Small intestine (tissue), 7 donors: ENCODE measurements around the gene RNLS. TPM values are rescaled to one million over a fixed set of nuclear protein-coding genes. Genes with fewer than 3 reads are reported as not detected.
A peak's percentile ranks its signal among the peaks of the same experiment; 100 is the strongest.

Experiments used
- DNase-seq, 2 donors: peaks; one replicate each; pipeline versions ENCODE4 v3.0.0 to v3.0.0-alpha.2; 2013
- FAIRE-seq: peaks from 2 replicates; lab custom pipeline; 2012; peaks lifted over from hg19 to GRCh38; lab: Jason Lieb, UNC
- H3K27ac ChIP-seq, 3 donors: one replicate each; pipeline ENCODE4 v1.5.1; 2013; ENCODE audit warnings: low read length in 2 of 3, mild to moderate bottlenecking in 2 of 3, control low read depth in 1 of 3, inconsistent platforms in 1 of 3, low read depth in 1 of 3, moderate library complexity in 1 of 3
- H3K27me3 ChIP-seq, 3 donors: one replicate each; pipeline ENCODE4 v1.6.1; 2013; ENCODE audit warnings: low read length in 3 of 3, inconsistent platforms in 1 of 3; ENCODE audit not compliant: control insufficient read depth in 3 of 3, insufficient read depth in 3 of 3
- H3K36me3 ChIP-seq, 3 donors: one replicate each; pipeline ENCODE4 v1.6.1; 2013; ENCODE audit warnings: low read length in 3 of 3, inconsistent platforms in 1 of 3, low read depth in 1 of 3, mild to moderate bottlenecking in 1 of 3, moderate library complexity in 1 of 3; ENCODE audit not compliant: control insufficient read depth in 3 of 3, insufficient read depth in 2 of 3
- H3K4me1 ChIP-seq, 3 donors: one replicate each; pipeline ENCODE4 v1.6.1; 2013; ENCODE audit warnings: low read length in 2 of 3, inconsistent platforms in 1 of 3, low read depth in 1 of 3, mild to moderate bottlenecking in 1 of 3, moderate library complexity in 1 of 3; ENCODE audit not compliant: control insufficient read depth in 3 of 3, insufficient read depth in 2 of 3
- H3K4me3 ChIP-seq, 3 donors: one replicate each; pipeline ENCODE4 v1.5.1; 2013; ENCODE audit warnings: low read length in 3 of 3, control low read depth in 1 of 3, inconsistent platforms in 1 of 3, low read depth in 1 of 3, mild to moderate bottlenecking in 1 of 3, moderate library complexity in 1 of 3
- H3K9me3 ChIP-seq, 2 donors: one replicate each; pipeline ENCODE4 v1.6.1; 2013; ENCODE audit warnings: low read depth in 1 of 2, low read length in 1 of 2; ENCODE audit not compliant: control insufficient read depth in 2 of 2, insufficient read depth in 1 of 2
- WGBS, 3 donors: extraction: QIAGEN DNeasy Blood & Tissue Kit; methylation state at CpG; one replicate each; pipeline ENCODE4 v1.1.7; 2013; 5-methylcytosine and 5-hydroxymethylcytosine counted together
- polyA plus RNA-seq, 4 donors: library from polyadenylated mRNA; stranded (reverse) in 3 of 4; unstranded in 1 of 4; fragments of 200-250 nt in 3 of 4; fragments of 120-200 nt in 1 of 4; gene quantifications; one replicate each; pipeline versions ENCODE4 v1.2.1 to v1.2.3, GENCODE V29; 2013
- donor health status: healthy with polysubstance abuse.
- donor health status: control.
- donor health status: control.
- donor health status: Bipolar disorder and iron deficiency.
- donor health status: healthy.

RNLS gene
- polyA plus RNA-seq, 4 donors = 8.6 to 24.0 (median 12.8) TPM

DNA sequence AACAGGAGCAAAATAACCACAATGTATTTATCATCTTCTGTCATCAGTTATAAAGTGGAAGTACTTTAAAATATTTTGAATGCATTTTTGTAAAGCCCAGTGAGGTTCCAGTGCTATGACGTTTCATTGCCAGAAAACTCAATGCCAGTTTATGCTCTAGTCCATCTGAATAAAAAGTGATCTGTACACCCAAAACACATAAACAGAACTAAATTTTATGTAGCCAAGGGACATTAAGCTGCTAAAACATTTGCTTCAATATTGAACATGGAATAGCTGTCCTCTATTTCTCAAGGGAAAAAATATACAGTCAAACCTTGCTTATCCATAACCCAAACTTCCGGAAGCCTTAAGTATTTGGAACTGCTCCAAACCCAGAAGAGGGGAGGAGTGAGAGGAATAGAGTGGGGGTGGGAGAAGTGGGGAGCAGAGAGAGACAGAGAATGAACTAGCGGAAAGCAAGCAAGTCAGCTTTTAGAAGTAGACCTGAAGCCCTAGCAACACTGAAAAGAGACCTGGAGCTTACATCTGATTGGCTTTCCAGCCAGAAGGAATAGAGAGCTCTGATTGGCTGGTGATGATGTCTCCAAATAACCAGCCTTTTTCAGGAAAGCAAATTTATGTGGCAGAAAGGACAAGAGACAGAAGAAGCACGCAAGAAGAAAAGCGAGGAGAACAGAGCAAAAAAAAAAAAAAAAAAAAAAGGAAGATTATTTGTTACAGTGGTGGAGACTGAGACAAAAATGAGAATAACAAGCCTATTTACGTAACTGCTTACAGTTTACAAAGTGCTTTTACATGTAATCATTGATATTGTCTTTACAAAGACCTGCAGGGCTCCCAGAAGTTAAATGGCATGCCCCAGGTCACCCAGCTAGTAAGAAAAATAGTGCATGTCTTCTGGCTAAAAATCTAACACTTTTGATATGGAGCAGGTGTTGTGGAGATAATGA, 196.0 kb downstream of the RNLS start:
- WGBS, 3 donors = 11 to 26% (median 23%) methylated on average over 6 of the region's 6 CpGs
- no peaks in the 10 kb centered on the region for H3K36me3 ChIP-seq
- FAIRE-seq (no peak), DNase-seq (peak; percentile 63 to 72)
- H3K4me1 ChIP-seq = peaks cover 8 to 36% (median 21%) of the 10 kb centered on the region in 3 donors
- no peaks in the 10 kb centered on the region for H3K9me3 ChIP-seq
- H3K27ac ChIP-seq = peak overlapping the region; percentile 73 to 91 (median 90)
- H3K27me3 ChIP-seq = no peaks in the 10 kb centered on the region
- peak overlapping the region in 1 of 3 donors; percentile 5 for H3K4me3 ChIP-seq

DNA sequence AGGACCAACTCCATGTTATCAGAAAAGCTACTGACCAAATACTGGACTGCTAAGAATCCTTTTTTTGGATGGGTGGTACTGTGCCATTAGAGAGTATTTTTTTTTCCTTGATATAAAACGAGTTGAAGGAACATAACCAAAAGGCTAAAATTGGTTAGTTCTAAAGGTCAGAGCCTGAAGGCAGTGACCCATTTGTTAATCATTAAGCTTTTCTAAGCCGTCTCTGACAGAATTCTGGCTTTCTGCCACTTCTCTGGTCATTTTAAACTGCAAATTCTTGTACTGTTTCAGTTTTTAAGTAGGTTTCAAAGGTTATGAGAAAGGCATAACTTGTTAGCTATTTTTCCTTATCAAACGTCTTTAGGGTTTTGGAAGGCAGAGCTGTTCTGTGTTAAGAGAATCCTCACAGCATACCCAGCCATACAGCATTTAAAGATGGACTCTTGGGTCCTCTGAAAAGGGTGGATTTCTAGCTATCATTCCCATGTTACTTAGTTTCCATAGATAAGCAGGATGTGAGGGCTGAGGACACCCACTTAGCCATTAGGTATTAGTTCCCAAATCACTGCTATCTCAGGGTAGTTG, 196.8 kb downstream of the RNLS start:
- H3K36me3 ChIP-seq = no peaks in the 10 kb centered on the region
- 0 to 7% (median 1%) methylated on average over 3 of the region's 3 CpGs for WGBS, 3 donors
- H3K27ac ChIP-seq = peak overlapping the region; percentile 73 to 91 (median 90)
- peaks cover 8 to 36% (median 21%) of the 10 kb centered on the region in 3 donors for H3K4me1 ChIP-seq
- H3K27me3 ChIP-seq = no peaks in the 10 kb centered on the region
- peak; percentile 49 for FAIRE-seq
- H3K9me3 ChIP-seq = no peaks in the 10 kb centered on the region
- peak overlapping the region in 1 of 3 donors; percentile 19 for H3K4me3 ChIP-seq
- DNase-seq = peak; percentile 81 to 82

DNA sequence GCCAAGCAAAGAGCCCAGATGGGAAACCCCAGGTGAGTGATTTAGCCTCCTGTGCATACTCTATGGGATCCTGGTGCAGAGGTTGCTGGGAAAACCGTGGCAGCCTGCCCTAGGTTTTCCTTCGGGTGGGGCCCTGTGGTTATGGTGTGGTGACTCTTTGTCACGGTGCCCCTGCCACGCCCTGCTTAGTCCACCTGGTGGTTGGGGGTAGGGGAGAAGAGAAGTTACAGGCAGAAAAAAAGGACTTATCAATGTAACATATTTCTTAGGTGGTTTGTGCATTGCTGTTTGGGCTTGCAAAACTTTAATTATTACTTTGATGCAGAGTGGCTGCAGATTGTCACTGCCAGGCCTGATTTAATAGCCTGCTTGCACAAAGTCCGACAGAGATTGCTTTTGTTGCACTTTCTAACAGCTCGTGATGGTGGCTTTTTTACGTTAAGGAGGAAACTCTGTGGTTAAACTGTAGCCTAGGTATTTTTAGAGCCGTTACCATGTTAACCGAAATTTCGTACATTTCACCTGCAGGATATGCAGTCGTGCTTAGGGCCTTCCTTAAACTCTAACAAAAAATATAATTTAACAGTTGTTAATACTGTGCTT, 197.4 kb downstream of the RNLS start:
- H3K27ac ChIP-seq = peak overlapping the region; percentile 73 to 91 (median 90)
- FAIRE-seq (peak; percentile 53), DNase-seq (peak; percentile 92 to 98)
- 2 to 28% (median 7%) methylated on average over 11 of the region's 11 CpGs for WGBS, 3 donors
- peaks cover 8 to 36% (median 21%) of the 10 kb centered on the region in 3 donors for H3K4me1 ChIP-seq
- H3K4me3 ChIP-seq = peak overlapping the region in 1 of 3 donors; percentile 19
- no peaks in the 10 kb centered on the region for H3K27me3 ChIP-seq
- no peaks in the 10 kb centered on the region for H3K36me3 ChIP-seq
- H3K9me3 ChIP-seq = no peaks in the 10 kb centered on the region

DNA sequence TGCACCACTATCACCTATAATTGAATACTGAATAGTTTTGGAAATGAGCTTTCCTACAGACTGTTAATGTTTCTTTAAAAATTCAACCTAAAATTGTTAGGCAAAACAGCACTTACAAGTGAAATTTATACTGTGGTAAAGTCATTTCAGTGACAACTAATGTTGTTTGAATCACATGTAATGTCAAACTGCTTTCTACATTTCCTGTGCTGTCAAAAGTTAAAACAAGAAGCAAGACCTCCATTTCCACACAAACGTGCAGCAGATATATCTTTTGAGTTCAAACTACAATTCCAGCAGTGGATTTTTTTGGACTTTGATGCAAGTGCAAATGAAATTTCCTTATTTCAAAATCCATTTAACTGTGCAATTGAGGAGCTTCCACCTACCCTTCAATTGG, 199.8 kb downstream of the RNLS start:
- no peak overlapping the region for H3K27ac ChIP-seq
- no peaks in the 10 kb centered on the region for H3K36me3 ChIP-seq
- FAIRE-seq = no peak
- no peaks in the 10 kb centered on the region for H3K27me3 ChIP-seq
- no peak for DNase-seq
- H3K4me1 ChIP-seq = peaks cover 6 to 37% (median 16%) of the 10 kb centered on the region in 3 donors
- 27 to 48% (median 40%) methylated on average over 1 of the region's 1 CpG for WGBS, 3 donors
- H3K9me3 ChIP-seq = no peaks in the 10 kb centered on the region
- H3K4me3 ChIP-seq = no peak overlapping the region

DNA sequence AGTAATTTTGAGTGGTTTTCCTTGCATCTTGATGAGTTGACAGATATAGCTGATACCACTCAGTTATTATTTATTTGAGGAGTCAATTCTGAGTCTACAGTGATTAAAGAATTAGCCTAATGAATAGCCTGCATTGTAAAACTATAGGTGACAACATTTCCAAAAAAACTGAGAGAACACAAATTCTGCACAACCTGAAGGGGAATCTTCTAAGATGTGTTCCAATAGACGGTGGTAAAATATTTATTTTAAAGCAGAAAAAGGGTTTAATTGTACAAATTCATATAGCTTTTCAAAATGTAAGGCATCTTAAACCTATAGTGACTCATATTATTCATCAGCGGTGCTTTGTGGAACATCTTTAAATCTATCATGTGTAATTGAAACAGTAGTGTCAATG, 200.4 kb downstream of the RNLS start:
- FAIRE-seq = no peak
- Histone ChIP-seq H3K27ac (no peak overlapping the region), H3K36me3 (no peaks in the 10 kb centered on the region), H3K9me3 (no peaks in the 10 kb centered on the region), H3K27me3 (no peaks in the 10 kb centered on the region), H3K4me1 (peaks cover 5 to 37% (median 15%) of the 10 kb centered on the region in 3 donors), H3K4me3 (no peak overlapping the region)
- WGBS, 3 donors = 95 to 100% (median 99%) methylated on average over 2 of the region's 2 CpGs
- DNase-seq = no peak

DNA sequence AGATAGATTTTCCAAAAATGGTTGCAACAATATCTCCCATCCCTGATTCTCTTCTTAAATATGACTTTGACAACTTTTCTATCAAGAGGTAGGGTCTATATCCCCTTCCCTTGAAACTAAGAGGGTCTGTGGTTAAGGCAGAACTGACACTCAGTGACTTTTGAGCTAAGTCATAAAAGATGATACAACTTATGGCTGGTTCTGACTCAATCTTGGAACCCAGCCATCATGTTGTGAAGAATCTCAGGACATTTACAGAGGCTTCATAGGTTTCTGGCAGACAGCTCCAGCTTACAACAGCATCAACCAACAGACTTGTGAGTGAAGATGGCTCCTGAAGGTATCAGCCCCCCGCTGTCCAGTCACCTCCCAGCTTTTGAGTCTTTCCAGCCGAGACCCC, 203.5 kb downstream of the RNLS start:
- peak overlapping the region in 1 of 3 donors; percentile 2 for H3K27ac ChIP-seq
- H3K9me3 ChIP-seq = no peaks in the 10 kb centered on the region
- FAIRE-seq (no peak), DNase-seq (peak; percentile 70 to 77)
- H3K4me3 ChIP-seq = no peak overlapping the region
- H3K4me1 ChIP-seq = peaks cover 0 to 10% (median 3%) of the 10 kb centered on the region in 3 donors
- H3K36me3 ChIP-seq = no peaks in the 10 kb centered on the region
- 54 to 77% (median 72%) methylated on average over 2 of the region's 2 CpGs for WGBS, 3 donors
- no peaks in the 10 kb centered on the region for H3K27me3 ChIP-seq

DNA sequence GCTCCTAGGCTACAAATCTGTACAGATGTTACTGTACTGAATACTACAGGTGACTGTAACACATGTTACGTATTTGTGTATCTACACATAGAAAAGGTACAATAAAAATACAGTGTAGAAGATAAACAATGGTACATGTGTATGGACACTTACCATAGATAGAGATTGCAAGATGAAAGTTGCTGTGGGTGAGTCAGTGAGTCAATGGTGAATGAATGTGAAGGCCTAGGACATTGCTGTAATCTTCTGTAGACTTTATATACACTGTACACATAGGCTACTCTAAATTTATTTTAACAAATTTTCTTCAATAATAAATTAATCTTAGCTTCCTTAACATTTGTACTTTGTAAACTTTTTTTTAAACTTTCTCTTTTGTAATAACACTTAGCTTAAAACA, 205.6 kb downstream of the RNLS start:
- FAIRE-seq (peak; percentile 84), DNase-seq (no peak)
- 82 to 91% (median 87%) methylated on average over 1 of the region's 1 CpG for WGBS, 3 donors
- peaks cover 0 to 4% (median 3%) of the 10 kb centered on the region in 3 donors for H3K4me1 ChIP-seq
- H3K36me3 ChIP-seq = no peaks in the 10 kb centered on the region
- H3K27me3 ChIP-seq = no peaks in the 10 kb centered on the region
- no peak overlapping the region for H3K27ac ChIP-seq
- H3K4me3 ChIP-seq = no peak overlapping the region
- no peaks in the 10 kb centered on the region for H3K9me3 ChIP-seq
